Spleen (tissue), 11 donors: ENCODE results near the gene LRRC8A. TPM values are rescaled to one million over a fixed set of nuclear protein-coding genes. Genes with fewer than 3 reads are reported as not detected.

ENCODE experiments used
- DNase-seq: peaks from one replicate; pipeline ENCODE4 v3.0.0-alpha.2; 2020
- H3K27ac ChIP-seq, 8 donors: fragments of 200-600 bp; sonication (generic) in 7 of 8; 1 replicate in 4 of 8; 2 replicates in 4 of 8; pipeline versions ENCODE4 v1.5.0 to v1.8.0; 2016 to 2021; ENCODE audit warnings: inconsistent platforms in 4 of 8, mild to moderate bottlenecking in 4 of 8, moderate library complexity in 1 of 8
- H3K27me3 ChIP-seq, 7 donors: fragments of 200-600 bp; sonication (generic) in 6 of 7; replicated peaks in 1 of 7; 1 replicate in 4 of 7; 2 replicates in 3 of 7; pipeline versions ENCODE4 v1.5.0 to v1.8.0; 2016 to 2021; ENCODE audit warnings: inconsistent platforms in 3 of 7, mild to moderate bottlenecking in 1 of 7
- H3K36me3 ChIP-seq, 6 donors: fragments of 200-600 bp; sonication (generic) in 5 of 6; 1 replicate in 4 of 6; 2 replicates in 2 of 6; pipeline versions ENCODE4 v1.5.0 to v1.8.0; 2016 to 2021; ENCODE audit warnings: inconsistent platforms in 2 of 6
- H3K4me1 ChIP-seq, 6 donors: fragments of 200-600 bp; sonication (generic) in 5 of 6; 1 replicate in 3 of 6; 2 replicates in 3 of 6; pipeline versions ENCODE4 v1.5.0 to v1.8.0; 2016 to 2021; ENCODE audit warnings: inconsistent platforms in 3 of 6
- H3K4me3 ChIP-seq, 8 donors: fragments of 200-600 bp; sonication (generic) in 7 of 8; 1 replicate in 4 of 8; 2 replicates in 4 of 8; pipeline versions ENCODE4 v1.5.0 to v1.8.0; 2016 to 2021; ENCODE audit warnings: inconsistent platforms in 4 of 8, mild to moderate bottlenecking in 4 of 8, moderate library complexity in 2 of 8
- H3K9me3 ChIP-seq, 8 donors: fragments of 200-600 bp; sonication (generic) in 7 of 8; 1 replicate in 4 of 8; 2 replicates in 4 of 8; pipeline versions ENCODE4 v1.5.0 to v1.8.0; 2016 to 2021; ENCODE audit warnings: inconsistent platforms in 4 of 8
- POLR2A ChIP-seq, 3 donors: fragments of 450-650 bp; IDR thresholded peaks; one replicate each; pipeline ENCODE4 v1.5.1; 2017; ENCODE audit warnings: antibody characterized with exemption in 3 of 3, mild to moderate bottlenecking in 1 of 3
- POLR2AphosphoS5 ChIP-seq, 3 donors: sonication (generic); formaldehyde crosslinking; IDR thresholded peaks; one replicate each; pipeline ENCODE4 v1.5.1; 2017; ENCODE audit warnings: antibody characterized with exemption in 3 of 3
- WGBS, 5 donors: extraction: QIAGEN DNeasy Blood & Tissue Kit in 3 of 5; methylation state at CpG; one replicate each; pipeline versions ENCODE4 v1.1.5 to v1.1.7; 2013 to 2018; 5-methylcytosine and 5-hydroxymethylcytosine counted together
- intact Hi-C: fragments of 100-400 bp; cut with DNase I; formaldehyde crosslinking; loops from one replicate; pipeline ENCODE4 v1.15.0; 2023; ENCODE audit warnings: low total_unique reads
- polyA plus RNA-seq, 3 donors: library from polyadenylated mRNA; stranded (reverse); fragments of 200-250 nt; gene quantifications; one replicate each; pipeline ENCODE4 v1.2.1, GENCODE V29; 2013
- total RNA-seq, 7 donors: library from RNA; depleted of rRNA in 3 of 7; stranded (reverse); fragments of >200 nt in 3 of 7; fragmentation: NEBNext Ultra II Directional in 4 of 7; extraction: Animal tissue kit (Norgen Biotek cat#: 25700) in 4 of 7; gene quantifications; one replicate each; pipeline versions ENCODE4 v1.1.0 to v1.2.1, GENCODE V29; 2016 to 2021
- TF ChIP-seq, protein P1 (sequence below), 11 experiments: fragments of 200-600 bp in 7 of 11; fragments of 450-650 bp in 4 of 11; sonication (generic) in 4 of 11; IDR thresholded peaks in 8 of 11; conservative IDR thresholded peaks in 3 of 11; 1 replicate in 7 of 11; 2 replicates in 4 of 11; pipeline versions ENCODE4 v1.4.0 to v1.8.0; 2016 to 2021; ENCODE audit warnings: antibody characterized with exemption in 11 of 11, inconsistent platforms in 4 of 11, mild to moderate bottlenecking in 1 of 11
- donor health status: healthy with polysubstance abuse.
- donor health status: DM: no; HTN: no; CAD: no; lungs with moderate emphysema.
- donor health status: DM: no; HTN: no; CAD: no.
- donor health status: Bipolar disorder and iron deficiency.
- donor health status: healthy.
- donor health status: DM: no; HTN: no; CAD: no.
- donor health status: DM: yes; HTN: yes; CAD: no.

The LRRC8A gene
- total and polyA plus RNA-seq, 10 donors = 3.5 to 59.0 (median 28.4) TPM

DNA sequence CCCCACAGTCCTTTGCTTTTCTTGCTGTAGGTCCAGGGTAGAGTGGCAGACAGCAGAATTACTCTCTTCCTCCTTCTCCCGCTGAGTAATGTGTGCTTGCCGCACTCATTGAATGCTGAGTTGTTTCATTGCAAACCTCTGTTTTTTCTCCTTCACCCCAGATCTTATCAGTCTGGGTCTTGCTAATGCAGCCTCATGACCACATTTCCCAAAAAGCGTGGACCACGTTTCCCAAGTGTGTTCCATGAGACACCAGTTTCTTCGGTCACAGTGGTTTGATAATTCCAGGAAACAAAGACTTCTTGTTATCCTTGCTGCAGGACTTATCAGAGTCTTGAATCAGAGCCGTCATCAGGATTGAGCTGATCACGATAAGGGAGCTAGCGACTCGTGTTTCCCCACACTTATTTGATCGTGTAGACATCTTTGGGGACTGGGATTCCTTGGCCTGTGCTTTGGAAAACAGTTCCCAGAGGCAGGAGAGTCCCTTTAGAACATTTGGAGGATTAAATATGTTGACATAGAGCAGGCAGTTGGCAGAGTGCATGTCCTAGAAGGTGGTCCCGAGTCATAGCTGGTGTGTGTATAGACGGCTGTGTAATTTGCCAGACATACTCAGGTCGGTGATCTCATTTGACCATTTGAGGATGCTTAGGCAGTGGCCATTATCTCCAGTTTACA is 4.4 kb downstream of the LRRC8A start:
- intact Hi-C loops = no loop called here
- H3K27me3 ChIP-seq = no peaks in the 10 kb centered on the region
- H3K36me3 ChIP-seq = peaks cover 0 to 63% (median 30%) of the 10 kb centered on the region in 6 donors
- no peaks in the 10 kb centered on the region for H3K9me3 ChIP-seq
- H3K4me3 ChIP-seq = no peak overlapping the region
- WGBS, 5 donors = 77 to 85% (median 79%) methylated on average over 13 of the region's 13 CpGs
- TF ChIP-seq, protein P1, sequence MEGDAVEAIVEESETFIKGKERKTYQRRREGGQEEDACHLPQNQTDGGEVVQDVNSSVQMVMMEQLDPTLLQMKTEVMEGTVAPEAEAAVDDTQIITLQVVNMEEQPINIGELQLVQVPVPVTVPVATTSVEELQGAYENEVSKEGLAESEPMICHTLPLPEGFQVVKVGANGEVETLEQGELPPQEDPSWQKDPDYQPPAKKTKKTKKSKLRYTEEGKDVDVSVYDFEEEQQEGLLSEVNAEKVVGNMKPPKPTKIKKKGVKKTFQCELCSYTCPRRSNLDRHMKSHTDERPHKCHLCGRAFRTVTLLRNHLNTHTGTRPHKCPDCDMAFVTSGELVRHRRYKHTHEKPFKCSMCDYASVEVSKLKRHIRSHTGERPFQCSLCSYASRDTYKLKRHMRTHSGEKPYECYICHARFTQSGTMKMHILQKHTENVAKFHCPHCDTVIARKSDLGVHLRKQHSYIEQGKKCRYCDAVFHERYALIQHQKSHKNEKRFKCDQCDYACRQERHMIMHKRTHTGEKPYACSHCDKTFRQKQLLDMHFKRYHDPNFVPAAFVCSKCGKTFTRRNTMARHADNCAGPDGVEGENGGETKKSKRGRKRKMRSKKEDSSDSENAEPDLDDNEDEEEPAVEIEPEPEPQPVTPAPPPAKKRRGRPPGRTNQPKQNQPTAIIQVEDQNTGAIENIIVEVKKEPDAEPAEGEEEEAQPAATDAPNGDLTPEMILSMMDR (IDR thresholded peaks at IDR 0.05 in 8 of 11, conservative IDR thresholded peaks at IDR 0.05 in 3 of 11) = no peak
- no peak for TF ChIP-seq POLR2A (IDR thresholded peaks at IDR 0.05)
- TF ChIP-seq POLR2AphosphoS5 (IDR thresholded peaks at IDR 0.05) = no peak
- DNase-seq = no peak
- H3K27ac ChIP-seq = peak overlapping the region in 1 of 8 donors; percentile 1
- H3K4me1 ChIP-seq = peaks cover 26 to 88% (median 54%) of the 10 kb centered on the region in 6 donors

DNA sequence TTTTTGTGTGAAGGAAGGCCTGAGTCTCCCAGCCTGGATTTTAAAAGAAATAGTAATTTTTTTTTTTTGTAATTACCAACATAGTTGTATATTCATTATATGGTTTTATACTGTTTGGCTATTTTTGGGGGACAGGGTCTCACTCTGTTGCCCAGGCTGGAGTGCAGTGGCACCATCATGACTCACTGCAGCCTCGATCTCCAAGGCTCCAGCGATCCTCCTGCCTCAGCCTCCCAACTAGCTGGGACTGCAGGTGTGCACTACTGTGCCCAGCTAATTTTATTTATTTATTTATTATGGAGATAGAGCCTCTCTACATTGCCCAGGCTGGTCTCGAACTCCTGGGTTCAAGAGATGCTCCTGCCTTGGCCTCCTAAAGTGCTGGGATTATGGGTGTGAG is 5.1 kb downstream of the LRRC8A start:
- peaks cover 28 to 94% (median 58%) of the 10 kb centered on the region in 6 donors for H3K4me1 ChIP-seq
- H3K36me3 ChIP-seq = peaks cover 0 to 70% (median 34%) of the 10 kb centered on the region in 6 donors
- intact Hi-C loops = no loop called here
- H3K27me3 ChIP-seq = no peaks in the 10 kb centered on the region
- DNase-seq = no peak
- peak overlapping the region in 3 of 8 donors; percentile 57 to 69 (median 61) for H3K27ac ChIP-seq
- no peaks in the 10 kb centered on the region for H3K9me3 ChIP-seq
- WGBS, 5 donors = 96 to 99% (median 99%) methylated on average over 3 of the region's 3 CpGs
- TF ChIP-seq POLR2AphosphoS5 (IDR thresholded peaks at IDR 0.05) (no peak), POLR2A (IDR thresholded peaks at IDR 0.05) (no peak)
- TF ChIP-seq, protein P1 (IDR thresholded peaks at IDR 0.05 in 8 of 11, conservative IDR thresholded peaks at IDR 0.05 in 3 of 11) = no peak
- H3K4me3 ChIP-seq = no peak overlapping the region

DNA sequence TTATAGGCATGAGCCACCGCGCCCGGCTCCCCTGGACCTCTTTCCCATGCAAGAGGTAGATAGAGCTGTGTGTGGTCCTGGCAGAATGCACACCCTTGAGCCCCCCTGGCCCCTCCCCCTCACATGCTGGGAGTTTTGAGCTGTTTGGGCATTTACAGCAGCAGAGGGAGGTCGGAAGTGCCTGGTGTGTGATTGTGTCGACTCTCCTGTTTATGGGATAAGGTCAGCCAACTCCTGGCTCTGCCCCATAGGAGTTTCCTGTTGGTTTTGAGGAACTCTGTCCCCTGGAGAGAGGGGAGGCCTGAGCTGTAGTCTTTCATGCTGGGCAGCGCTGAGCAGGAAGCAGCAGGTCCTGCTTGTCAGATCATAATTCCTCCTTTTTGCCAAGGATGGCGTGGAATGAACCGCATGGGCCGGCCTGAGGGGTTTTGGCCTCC is 6.0 kb downstream of the LRRC8A start:
- no peak for DNase-seq
- Histone ChIP-seq H3K36me3 (peaks cover 0 to 79% (median 34%) of the 10 kb centered on the region in 6 donors), H3K4me3 (no peak overlapping the region), H3K27me3 (no peaks in the 10 kb centered on the region), H3K27ac (peak overlapping the region in 7 of 8 donors; percentile 4 to 69 (median 57)), H3K4me1 (peaks cover 32 to 96% (median 62%) of the 10 kb centered on the region in 6 donors), H3K9me3 (no peaks in the 10 kb centered on the region)
- TF ChIP-seq POLR2AphosphoS5 (IDR thresholded peaks at IDR 0.05) (peak in 2 of 3 donors; percentile 32 to 45), POLR2A (IDR thresholded peaks at IDR 0.05) (no peak)
- TF ChIP-seq, protein P1 (IDR thresholded peaks at IDR 0.05 in 8 of 11, conservative IDR thresholded peaks at IDR 0.05 in 3 of 11) = no peak
- 51 to 60% (median 57%) methylated on average over 8 to 9 of the region's 9 CpGs for WGBS, 5 donors
- intact Hi-C loops = no loop called here
